PC-9 (cell line): ENCODE measurements around the gene HGD.
A peak's percentile ranks its signal among the peaks of the same experiment; 100 is the strongest.

Source experiments
- CTCF ChIP-seq: fragments of 200-600 bp; sonication (generic); conservative IDR thresholded peaks from 2 replicates; pipeline ENCODE4 v1.6.1; 2017; ENCODE audit warnings: mixed run types, antibody characterized with exemption, mild to moderate bottlenecking, moderate library complexity
- EZH2 ChIP-seq: fragments of 200-600 bp; sonication (generic); IDR thresholded peaks from 2 replicates; pipeline ENCODE4 v1.8.0; 2017; ENCODE audit warnings: antibody characterized with exemption, low read depth

- peak; percentile 58 for TF ChIP-seq CTCF
- TF ChIP-seq EZH2: no peak
These were observed 58.9 kb downstream of the HGD start for GRCh38 chr3:120622870-120623726.
